ENCODE results near the gene PORCN. TPM values are rescaled to one million over a fixed set of nuclear protein-coding genes. Genes with fewer than 3 reads are reported as not detected.

Gene PORCN
- total RNA-seq, 1 experiment from 2014 or later: 12.6 TPM

- H4K91ac ChIP-seq (ENCODE audit: insufficient read length, low read depth, low read length): no peak overlapping the region
- H3K23me2 ChIP-seq (ENCODE audit: insufficient read length, low read depth, low read length, poor library complexity, severe bottlenecking): no peaks in the 10 kb centered on the region
- peak overlapping the region; percentile 28 to 93 (median 32); a peak in 3 of 7 replicates for H3K27ac Mint-ChIP-seq
- no peak overlapping the region for H3K14ac ChIP-seq (ENCODE audit: insufficient read depth, low read length)
- peaks cover 8 to 11% of the 10 kb centered on the region in 2 experiments; a peak in 3 of 4 replicates for H3K4me1 Mint-ChIP-seq
- peaks cover 27% of the 10 kb centered on the region for H3K9me3 ChIP-seq (ENCODE audit: control insufficient read depth, low read depth, low read length)
- no peak overlapping the region for H2BK5ac ChIP-seq (ENCODE audit: insufficient read length, low read length)
- no peaks in the 10 kb centered on the region for H3K4me1 ChIP-seq (ENCODE audit: insufficient read depth, low read length)
- no peak overlapping the region for H4K8ac ChIP-seq (replicated peaks; ENCODE audit: insufficient read length, low read depth, low read length)
- H2BK20ac ChIP-seq (ENCODE audit: low read depth, low read length, poor library complexity, severe bottlenecking): no peak overlapping the region
- no peak overlapping the region for H4K5ac ChIP-seq (ENCODE audit: insufficient read length, low read depth, low read length)
- no peak overlapping the region for H2AK5ac ChIP-seq (ENCODE audit: insufficient read length, low read length)
- no peak overlapping the region for H3T11ph ChIP-seq (ENCODE audit: low read length)
- H2BK120ac ChIP-seq (ENCODE audit: low read depth, low read length, poor library complexity, severe bottlenecking): no peak overlapping the region
- H3K79me1 ChIP-seq (ENCODE audit: insufficient read depth, low read depth, low read length, poor library complexity, severe bottlenecking): no peaks in the 10 kb centered on the region
- no peak overlapping the region for H3K27ac ChIP-seq (ENCODE audit: insufficient read length, low read depth, low read length)
- no peaks in the 10 kb centered on the region for H3K27me3 ChIP-seq (ENCODE audit: insufficient read depth, low read length)
- no peaks in the 10 kb centered on the region for H3K27me3 Mint-ChIP-seq (ENCODE audit: low read depth)
- WGBS (ENCODE audit: extremely low coverage, insufficient read length, low lambda C conversion rate): no CpG with 5 or more reads among the region's 10 CpGs
- H2BK15ac ChIP-seq (ENCODE audit: low read depth, low read length): no peak overlapping the region
- no peak overlapping the region for H3K23ac ChIP-seq (ENCODE audit: insufficient read length, low read depth, low read length)
- H4K20me1 ChIP-seq (ENCODE audit: control insufficient read depth, insufficient read depth, insufficient read length): no peaks in the 10 kb centered on the region
- peaks cover 40 to 57% of the 10 kb centered on the region in 2 experiments for H3K9me3 Mint-ChIP-seq
- H3K79me2 ChIP-seq (ENCODE audit: insufficient read depth, low read length): no peaks in the 10 kb centered on the region; the same call in 1 of the 2 replicates
- no peak overlapping the region for H3K18ac ChIP-seq (ENCODE audit: insufficient read length, low read depth, low read length)
- H3K4ac ChIP-seq (ENCODE audit: low read depth, low read length): no peak overlapping the region
- no peak overlapping the region for H2BK12ac ChIP-seq (ENCODE audit: insufficient read length, low read depth, low read length)
- peak overlapping the region; percentile 83 to 92 for H3K4me3 Mint-ChIP-seq
- H3K36me3 Mint-ChIP-seq (ENCODE audit: insufficient read depth in 1 of 3, low read depth in 3 of 3): peaks cover 12 to 34% (median 29%) of the 10 kb centered on the region in 3 experiments
- DNase-seq: no peak
- H3K9ac ChIP-seq (ENCODE audit: extremely low read depth, insufficient read length, low read length): peak overlapping the region; percentile 84
- no peak overlapping the region for H3K56ac ChIP-seq (ENCODE audit: insufficient read length, low read depth, low read length)
- peak overlapping the region; percentile 71 for H3K4me2 ChIP-seq (ENCODE audit: insufficient read depth, insufficient read length, low read length)
- no peak overlapping the region for H2AFZ ChIP-seq (ENCODE audit: low read length)
- TF ChIP-seq CTCF (conservative IDR thresholded peaks at IDR 0.05): no peak
Observed at GRCh38 chrX:48522291-48522690, 13.5 kb downstream of the PORCN start.

Measured in H9 (cell line).